ENCODE results near the gene LIPN.

Gene LIPN

DNA sequence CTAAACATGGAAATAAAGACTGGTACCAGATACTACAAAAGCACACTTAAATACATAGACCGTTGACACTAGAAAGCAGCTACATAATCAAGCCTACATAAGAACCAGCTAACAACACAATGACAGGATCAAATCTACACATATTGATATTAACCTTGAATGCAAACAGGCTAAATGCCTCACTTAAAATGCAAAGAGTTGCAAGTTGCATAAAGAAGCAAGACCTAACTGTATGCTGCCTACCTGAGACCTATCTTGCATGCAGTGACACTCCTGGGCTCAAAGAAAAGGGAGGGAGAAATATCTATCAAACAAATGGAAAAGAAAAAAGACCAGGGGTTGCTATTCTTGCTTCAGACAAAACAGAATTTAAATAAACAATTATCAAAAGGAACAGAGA is 14.2 kb upstream of the LIPN start:
- H3K4me3 ChIP-seq (ENCODE audit: low read depth, low read length): no peak overlapping the region
- TF ChIP-seq MYC (IDR thresholded peaks at IDR 0.05; ENCODE audit: low read depth, low read length) (no peak), CTCF (IDR thresholded peaks at IDR 0.05; ENCODE audit: low read depth, low read length) (no peak), MAX (IDR thresholded peaks at IDR 0.05; ENCODE audit: low read depth, low read length) (no peak), POLR2A (IDR thresholded peaks at IDR 0.05; ENCODE audit: extremely low read depth, insufficient read length) (no peak)
- DNase-seq (ENCODE audit: low read depth): no peak

DNA sequence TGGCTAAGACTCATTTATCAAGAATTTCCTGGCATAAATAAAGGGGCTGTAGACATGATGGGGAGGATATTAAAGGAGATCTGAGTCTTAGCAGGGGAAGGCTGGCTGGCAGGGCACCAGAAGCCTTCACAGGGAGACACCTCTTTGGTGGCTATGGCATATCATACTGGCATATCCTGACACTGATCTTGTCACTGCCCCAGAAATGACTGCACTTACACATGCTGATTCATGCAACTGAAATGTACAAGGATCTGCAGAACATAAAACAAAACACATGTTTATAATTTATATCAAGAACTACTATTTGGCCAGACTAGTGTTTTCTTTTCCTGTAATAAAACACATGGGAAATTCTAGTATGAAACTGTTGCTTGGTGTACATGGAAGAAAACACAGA is 5.5 kb upstream of the LIPN start:
- no peak for DNase-seq (ENCODE audit: low read depth)
- TF ChIP-seq MAX (IDR thresholded peaks at IDR 0.05; ENCODE audit: low read depth, low read length): no peak
- no peak overlapping the region for H3K4me3 ChIP-seq (ENCODE audit: low read depth, low read length)

DNA sequence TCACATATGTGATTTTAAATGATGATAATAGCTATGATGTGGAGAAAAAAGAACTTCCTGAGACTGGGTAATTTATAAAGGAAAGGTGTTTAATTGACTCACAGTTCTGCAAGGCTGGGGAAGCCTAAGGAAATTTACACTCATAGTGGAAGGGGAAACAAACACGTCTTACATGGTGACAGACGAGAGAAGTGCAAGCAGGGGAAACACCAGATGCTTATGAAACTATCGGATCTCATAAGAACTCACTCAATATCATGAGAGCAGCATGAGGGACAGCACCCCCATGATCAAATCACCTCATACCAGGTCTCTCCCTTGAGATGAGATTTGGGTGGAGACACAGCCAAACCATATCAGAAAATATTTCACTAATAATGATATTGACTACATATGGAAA is 4.1 kb upstream of the LIPN start:
- no peak for DNase-seq (ENCODE audit: low read depth)
- TF ChIP-seq POLR2A (IDR thresholded peaks at IDR 0.05; ENCODE audit: extremely low read depth, insufficient read length) (no peak), MAX (IDR thresholded peaks at IDR 0.05; ENCODE audit: low read depth, low read length) (no peak), CTCF (IDR thresholded peaks at IDR 0.05; ENCODE audit: low read depth, low read length) (no peak), MYC (IDR thresholded peaks at IDR 0.05; ENCODE audit: low read depth, low read length) (no peak)
- no peak overlapping the region for H3K4me3 ChIP-seq (ENCODE audit: low read depth, low read length)

GRCh38 chr10:88756660-88757059 is 3.2 kb upstream of the LIPN start:
- no peak overlapping the region for H3K4me3 ChIP-seq (ENCODE audit: low read depth, low read length)

GRCh38 chr10:88762906-88763305 is 3.1 kb downstream of the LIPN start:
- DNase-seq (ENCODE audit: low read depth): no peak
- TF ChIP-seq CTCF (IDR thresholded peaks at IDR 0.05; ENCODE audit: low read depth, low read length): no peak
- TF ChIP-seq POLR2A (IDR thresholded peaks at IDR 0.05; ENCODE audit: extremely low read depth, insufficient read length): no peak
- TF ChIP-seq MYC (IDR thresholded peaks at IDR 0.05; ENCODE audit: low read depth, low read length): no peak
- no peak for TF ChIP-seq MAX (IDR thresholded peaks at IDR 0.05; ENCODE audit: low read depth, low read length)
- no peak overlapping the region for H3K4me3 ChIP-seq (ENCODE audit: low read depth, low read length)

More at GRCh38 chr10:88756660-88757059, 3.2 kb upstream of the LIPN start:
- no peak for DNase-seq (ENCODE audit: low read depth)
- TF ChIP-seq MAX (IDR thresholded peaks at IDR 0.05; ENCODE audit: low read depth, low read length) (no peak), MYC (IDR thresholded peaks at IDR 0.05; ENCODE audit: low read depth, low read length) (no peak), CTCF (IDR thresholded peaks at IDR 0.05; ENCODE audit: low read depth, low read length) (no peak), POLR2A (IDR thresholded peaks at IDR 0.05; ENCODE audit: extremely low read depth, insufficient read length) (no peak)

DNA sequence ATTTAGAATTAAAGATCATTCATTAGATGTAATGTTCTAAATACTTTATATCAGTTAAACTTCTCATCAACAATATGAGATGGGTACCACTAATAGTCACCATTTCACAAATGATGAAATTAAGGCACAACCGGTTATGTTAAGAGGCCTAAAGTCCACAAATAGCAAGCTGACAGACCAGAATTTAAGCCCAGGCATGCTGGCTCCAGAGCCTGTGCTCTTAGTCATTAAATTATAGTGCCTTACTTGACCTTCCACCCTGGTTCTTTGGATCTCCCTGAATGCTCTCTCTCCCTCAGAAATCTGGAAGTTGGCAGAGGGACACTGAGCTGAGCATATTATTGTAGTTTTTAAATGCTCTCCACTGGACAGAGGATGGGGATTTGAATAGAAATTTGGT is 3.6 kb downstream of the LIPN start:
- no peak for DNase-seq (ENCODE audit: low read depth)
- no peak overlapping the region for H3K4me3 ChIP-seq (ENCODE audit: low read depth, low read length)
- TF ChIP-seq POLR2A (IDR thresholded peaks at IDR 0.05; ENCODE audit: extremely low read depth, insufficient read length) (no peak), MYC (IDR thresholded peaks at IDR 0.05; ENCODE audit: low read depth, low read length) (no peak), MAX (IDR thresholded peaks at IDR 0.05; ENCODE audit: low read depth, low read length) (no peak), CTCF (IDR thresholded peaks at IDR 0.05; ENCODE audit: low read depth, low read length) (no peak)
